ENCODE results near the gene ADAT1. TPM values are rescaled to one million over a fixed set of nuclear protein-coding genes. Genes with fewer than 3 reads are reported as not detected.

ADAT1 gene
- total and polyA plus RNA-seq, 2 of the 13 experiments (the other 11 are each of a cell fraction or from before 2014, with no cell fraction given), result 18.4 to 40.8 TPM

DNA sequence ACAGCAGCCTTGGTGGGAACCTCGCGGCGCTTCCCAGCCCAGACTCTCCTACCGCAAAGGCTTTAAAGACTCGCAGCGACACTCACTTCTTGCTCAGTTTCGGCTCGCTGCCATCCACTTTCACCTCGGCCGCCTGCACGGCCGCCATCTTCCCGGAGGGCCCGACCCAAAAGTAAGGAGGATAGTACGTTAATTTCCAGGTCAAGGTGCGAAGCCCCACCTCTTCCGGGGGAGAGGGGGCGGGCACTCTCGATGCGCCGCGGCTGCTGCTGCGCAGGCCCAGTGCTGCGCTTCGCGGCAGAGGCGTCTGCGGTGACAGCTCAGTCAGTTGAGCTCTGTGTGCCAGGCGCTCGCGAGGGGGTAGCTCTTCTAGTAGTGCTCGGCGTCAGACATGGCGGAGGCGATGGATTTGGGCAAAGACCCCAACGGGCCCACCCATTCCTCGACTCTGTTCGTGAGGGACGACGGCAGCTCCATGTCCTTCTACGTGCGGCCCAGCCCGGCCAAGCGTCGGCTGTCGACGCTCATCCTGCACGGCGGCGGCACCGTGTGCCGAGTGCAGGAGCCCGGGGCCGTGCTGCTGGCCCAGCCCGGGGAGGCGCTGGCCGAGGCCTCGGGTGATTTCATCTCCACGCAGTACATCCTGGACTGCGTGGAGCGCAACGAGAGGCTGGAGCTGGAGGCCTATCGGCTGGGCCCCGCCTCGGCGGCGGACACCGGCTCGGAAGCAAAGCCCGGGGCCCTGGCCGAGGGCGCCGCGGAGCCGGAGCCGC lies 24.6 kb upstream of the ADAT1 start, which contains the start of the genes KARS1 and TERF2IP (continued):
- TF ChIP-seq, protein P1, sequence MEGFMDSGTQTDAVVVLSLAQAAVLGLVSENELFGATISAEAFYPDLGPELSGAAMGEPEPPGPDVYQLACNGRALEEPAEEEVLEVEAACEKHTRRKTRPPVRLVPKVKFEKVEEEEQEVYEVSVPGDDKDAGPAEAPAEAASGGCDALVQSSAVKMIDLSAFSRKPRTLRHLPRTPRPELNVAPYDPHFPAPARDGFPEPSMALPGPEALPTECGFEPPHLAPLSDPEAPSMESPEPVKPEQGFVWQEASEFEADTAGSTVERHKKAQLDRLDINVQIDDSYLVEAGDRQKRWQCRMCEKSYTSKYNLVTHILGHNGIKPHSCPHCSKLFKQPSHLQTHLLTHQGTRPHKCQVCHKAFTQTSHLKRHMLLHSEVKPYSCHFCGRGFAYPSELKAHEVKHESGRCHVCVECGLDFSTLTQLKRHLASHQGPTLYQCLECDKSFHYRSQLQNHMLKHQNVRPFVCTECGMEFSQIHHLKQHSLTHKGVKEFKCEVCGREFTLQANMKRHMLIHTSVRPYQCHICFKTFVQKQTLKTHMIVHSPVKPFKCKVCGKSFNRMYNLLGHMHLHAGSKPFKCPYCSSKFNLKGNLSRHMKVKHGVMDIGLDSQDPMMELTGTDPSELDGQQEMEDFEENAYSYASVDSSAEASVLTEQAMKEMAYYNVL (CRISPR knock-in tag; IDR thresholded peaks at IDR 0.05; ENCODE audit: borderline replicate concordance), result peak; percentile 72; the same call in 1 of the 2 replicates
- TF ChIP-seq RBAK (CRISPR knock-in tag; IDR thresholded peaks at IDR 0.05) (no peak), ZSCAN29 (CRISPR knock-in tag; conservative IDR thresholded peaks at IDR 0.05) (no peak; the same call in 1 of the 2 replicates), ADNP (CRISPR knock-in tag; IDR thresholded peaks at IDR 0.05) (no peak), ZNF788 (CRISPR knock-in tag; IDR thresholded peaks at IDR 0.05; ENCODE audit: borderline replicate concordance) (peak; percentile 80), JUND (CRISPR knock-in tag; IDR thresholded peaks at IDR 0.05) (no peak), NFKBIZ (CRISPR knock-in tag; IDR thresholded peaks at IDR 0.05) (no peak), MYNN (CRISPR knock-in tag; IDR thresholded peaks at IDR 0.05; ENCODE audit: low read depth) (0 out of 2 replicates have a peak, but pooled peaks have one; percentile 59), ZNF275 (CRISPR knock-in tag; IDR thresholded peaks at IDR 0.05; ENCODE audit: borderline replicate concordance) (peak; percentile 33; the same call in 1 of the 2 replicates), HIVEP1 (CRISPR knock-in tag; IDR thresholded peaks at IDR 0.05) (peak; percentile 83), NCOR1 (IDR thresholded peaks at IDR 0.05; ENCODE audit: borderline replicate concordance, low read length) (peak; percentile 41; the same call in 1 of the 2 replicates), ZNF335 (CRISPR knock-in tag; IDR thresholded peaks at IDR 0.05) (no peak; the same call in none of the 2 replicates), KDM1A (CRISPR knock-in tag; IDR thresholded peaks at IDR 0.05) (no peak), ATF7-NPFF (CRISPR knock-in tag; IDR thresholded peaks at IDR 0.05; ENCODE audit: low read depth) (peak; percentile 51), AKAP8 (CRISPR knock-in tag; IDR thresholded peaks at IDR 0.05) (peak; percentile 65; the same call in 1 of the 2 replicates), PBX2 (CRISPR knock-in tag; IDR thresholded peaks at IDR 0.05) (peak; percentile 56; the same call in 1 of the 2 replicates)
- TF ChIP-seq, protein P2, sequence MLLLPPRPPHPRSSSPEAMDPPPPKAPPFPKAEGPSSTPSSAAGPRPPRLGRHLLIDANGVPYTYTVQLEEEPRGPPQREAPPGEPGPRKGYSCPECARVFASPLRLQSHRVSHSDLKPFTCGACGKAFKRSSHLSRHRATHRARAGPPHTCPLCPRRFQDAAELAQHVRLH (CRISPR knock-in tag; IDR thresholded peaks at IDR 0.05; ENCODE audit: borderline replicate concordance, low read depth), result peak; percentile 96; the same call in 1 of the 2 replicates
- TF ChIP-seq, protein P3, sequence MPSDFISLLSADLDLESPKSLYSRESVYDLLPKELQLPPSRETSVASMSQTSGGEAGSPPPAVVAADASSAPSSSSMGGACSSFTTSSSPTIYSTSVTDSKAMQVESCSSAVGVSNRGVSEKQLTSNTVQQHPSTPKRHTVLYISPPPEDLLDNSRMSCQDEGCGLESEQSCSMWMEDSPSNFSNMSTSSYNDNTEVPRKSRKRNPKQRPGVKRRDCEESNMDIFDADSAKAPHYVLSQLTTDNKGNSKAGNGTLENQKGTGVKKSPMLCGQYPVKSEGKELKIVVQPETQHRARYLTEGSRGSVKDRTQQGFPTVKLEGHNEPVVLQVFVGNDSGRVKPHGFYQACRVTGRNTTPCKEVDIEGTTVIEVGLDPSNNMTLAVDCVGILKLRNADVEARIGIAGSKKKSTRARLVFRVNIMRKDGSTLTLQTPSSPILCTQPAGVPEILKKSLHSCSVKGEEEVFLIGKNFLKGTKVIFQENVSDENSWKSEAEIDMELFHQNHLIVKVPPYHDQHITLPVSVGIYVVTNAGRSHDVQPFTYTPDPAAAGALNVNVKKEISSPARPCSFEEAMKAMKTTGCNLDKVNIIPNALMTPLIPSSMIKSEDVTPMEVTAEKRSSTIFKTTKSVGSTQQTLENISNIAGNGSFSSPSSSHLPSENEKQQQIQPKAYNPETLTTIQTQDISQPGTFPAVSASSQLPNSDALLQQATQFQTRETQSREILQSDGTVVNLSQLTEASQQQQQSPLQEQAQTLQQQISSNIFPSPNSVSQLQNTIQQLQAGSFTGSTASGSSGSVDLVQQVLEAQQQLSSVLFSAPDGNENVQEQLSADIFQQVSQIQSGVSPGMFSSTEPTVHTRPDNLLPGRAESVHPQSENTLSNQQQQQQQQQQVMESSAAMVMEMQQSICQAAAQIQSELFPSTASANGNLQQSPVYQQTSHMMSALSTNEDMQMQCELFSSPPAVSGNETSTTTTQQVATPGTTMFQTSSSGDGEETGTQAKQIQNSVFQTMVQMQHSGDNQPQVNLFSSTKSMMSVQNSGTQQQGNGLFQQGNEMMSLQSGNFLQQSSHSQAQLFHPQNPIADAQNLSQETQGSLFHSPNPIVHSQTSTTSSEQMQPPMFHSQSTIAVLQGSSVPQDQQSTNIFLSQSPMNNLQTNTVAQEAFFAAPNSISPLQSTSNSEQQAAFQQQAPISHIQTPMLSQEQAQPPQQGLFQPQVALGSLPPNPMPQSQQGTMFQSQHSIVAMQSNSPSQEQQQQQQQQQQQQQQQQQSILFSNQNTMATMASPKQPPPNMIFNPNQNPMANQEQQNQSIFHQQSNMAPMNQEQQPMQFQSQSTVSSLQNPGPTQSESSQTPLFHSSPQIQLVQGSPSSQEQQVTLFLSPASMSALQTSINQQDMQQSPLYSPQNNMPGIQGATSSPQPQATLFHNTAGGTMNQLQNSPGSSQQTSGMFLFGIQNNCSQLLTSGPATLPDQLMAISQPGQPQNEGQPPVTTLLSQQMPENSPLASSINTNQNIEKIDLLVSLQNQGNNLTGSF (CRISPR knock-in tag; IDR thresholded peaks at IDR 0.05), result peak; percentile 89
